Common myeloid progenitor, CD34-positive (primary cell): ENCODE measurements around the gene CAPN11. TPM values are rescaled to one million over a fixed set of nuclear protein-coding genes. Genes with fewer than 3 reads are reported as not detected.

Experiments
- CTCF ChIA-PET: fragments of 350-600 bp; sonication (Branson Sonifier 250); formaldehyde crosslinking; loops from one replicate; lab custom pipeline; 2021; ENCODE audit warnings: antibody characterized with exemption; lab: Charles Lee
- POLR2A ChIA-PET: fragments of 350-600 bp; sonication (Branson Sonifier 250); formaldehyde crosslinking; loops from one replicate; lab custom pipeline; 2021; ENCODE audit warnings: antibody characterized with exemption; lab: Charles Lee
- DNase-seq, 3 donors: peaks; one replicate each; pipeline versions ENCODE4 v3.0.0 to v3.0.0-alpha.2; 2013
- H3K27ac ChIP-seq, 2 experiments: 1 replicate in 1 of 2; 2 replicates in 1 of 2; pipeline ENCODE4 v1.7.0; 2013; ENCODE audit warnings: inconsistent platforms in 2 of 2, low read length in 2 of 2, mild to moderate bottlenecking in 2 of 2, low read depth in 1 of 2, moderate library complexity in 1 of 2; ENCODE audit not compliant: severe bottlenecking in 2 of 2, insufficient read depth in 1 of 2, poor library complexity in 1 of 2
- H3K27me3 ChIP-seq, 5 experiments: replicated peaks in 2 of 5; 1 replicate in 3 of 5; 2 replicates in 2 of 5; pipeline versions ENCODE4 v1.6.1 to v1.7.0; 2013; ENCODE audit warnings: low read length in 4 of 5, mild to moderate bottlenecking in 2 of 5, moderate library complexity in 2 of 5, inconsistent platforms in 1 of 5; ENCODE audit not compliant: insufficient read depth in 5 of 5, control insufficient read depth in 4 of 5
- H3K36me3 ChIP-seq, 4 experiments: 1 replicate in 2 of 4; 2 replicates in 2 of 4; pipeline versions ENCODE4 v1.6.1 to v1.7.0; 2013; ENCODE audit warnings: low read length in 3 of 4, control low read depth in 1 of 4, mild to moderate bottlenecking in 1 of 4; ENCODE audit not compliant: control insufficient read depth in 4 of 4, insufficient read depth in 4 of 4
- H3K4me1 ChIP-seq, 4 experiments: 1 replicate in 3 of 4; 2 replicates in 1 of 4; pipeline versions ENCODE4 v1.6.1 to v1.7.1; 2013; ENCODE audit warnings: low read length in 3 of 4, mild to moderate bottlenecking in 3 of 4, control low read depth in 1 of 4, inconsistent platforms in 1 of 4, moderate library complexity in 1 of 4; ENCODE audit not compliant: control insufficient read depth in 4 of 4, insufficient read depth in 4 of 4; ENCODE audit errors: control extremely low read depth in 1 of 4
- H3K4me3 ChIP-seq, 7 experiments: 1 replicate in 4 of 7; 2 replicates in 3 of 7; pipeline versions ENCODE4 v1.5.1 to v1.7.0; 2013; ENCODE audit warnings: mild to moderate bottlenecking in 7 of 7, low read length in 6 of 7, moderate library complexity in 6 of 7, inconsistent platforms in 2 of 7, low read depth in 2 of 7, control low read depth in 1 of 7; ENCODE audit not compliant: insufficient read depth in 4 of 7, control insufficient read depth in 1 of 7; ENCODE audit errors: extremely low read depth in 1 of 7
- H3K9me3 ChIP-seq, 5 experiments: 1 replicate in 4 of 5; 2 replicates in 1 of 5; pipeline versions ENCODE4 v1.6.1 to v1.7.1; 2013; ENCODE audit warnings: low read length in 4 of 5, mild to moderate bottlenecking in 2 of 5, inconsistent platforms in 1 of 5, low read depth in 1 of 5, moderate library complexity in 1 of 5; ENCODE audit not compliant: control insufficient read depth in 4 of 5, insufficient read depth in 2 of 5; ENCODE audit errors: control extremely low read depth in 1 of 5
- WGBS: methylation state at CpG from one replicate; pipeline ENCODE4 v1.1.5; 2013; ENCODE audit not compliant: insufficient coverage; 5-methylcytosine and 5-hydroxymethylcytosine counted together
- polyA plus RNA-seq: library from polyadenylated mRNA; unstranded; fragments of 120-200 nt; gene quantifications from one replicate; pipeline ENCODE4 v1.2.1, GENCODE V29; 2013

Gene CAPN11
- polyA plus RNA-seq, result 11.0 TPM

GRCh38 chr6:44158770-44159228 is at the start of gene CAPN11:
Gene CAPN11, plus strand, starts transcription at chr6:44158820. Its CDS starts 29 bp downstream, at chr6:44158849.
- no peaks in the 10 kb centered on the region for H3K36me3 ChIP-seq
- H3K4me3 ChIP-seq, result no peak within 1 kb of the TSS
- ChIA-PET POLR2A (no interaction called here), CTCF (interaction anchor here (0.9 to 1.8 kb wide), 4 partner anchors 13 to 93 kb away, joined by 3 to 4 read pairs (median 4); no protein-coding TSS in a partner anchor)
- no peaks in the 10 kb centered on the region for H3K9me3 ChIP-seq
- WGBS, result 83% methylated on average over 1 of the region's 5 CpGs
- H3K4me1 ChIP-seq, result peaks cover 0 to 12% (median 0%) of the 10 kb centered on the region in 4 experiments
- H3K27ac ChIP-seq, result no peak within 1 kb of the TSS
- no peaks in the 10 kb centered on the region for H3K27me3 ChIP-seq
- DNase-seq, result no peak

- Histone ChIP-seq H3K4me3 (no peak overlapping the region), H3K9me3 (no peaks in the 10 kb centered on the region), H3K27ac (no peak overlapping the region), H3K27me3 (no peaks in the 10 kb centered on the region), H3K4me1 (peaks cover 0 to 2% (median 0%) of the 10 kb centered on the region in 4 experiments), H3K36me3 (peaks cover 19 to 75% (median 49%) of the 10 kb centered on the region in 4 experiments)
- POLR2A ChIA-PET, result no interaction called here
- no peak for DNase-seq
- 96% methylated on average over 10 of the region's 10 CpGs for WGBS
- CTCF ChIA-PET, result interaction anchor here (0.8 to 12.6 kb wide), 2 partner anchors 11 to 60 kb away, joined by 3 to 128 read pairs; no protein-coding TSS in a partner anchor
Observed at GRCh38 chr6:44109212-44109611, 49.4 kb upstream of the CAPN11 start.

- Histone ChIP-seq H3K4me1 (peaks cover 0 to under 1% (median 0%) of the 10 kb centered on the region in 4 experiments), H3K36me3 (peaks cover 20 to 72% (median 47%) of the 10 kb centered on the region in 4 experiments), H3K4me3 (no peak overlapping the region), H3K27ac (no peak overlapping the region), H3K9me3 (no peaks in the 10 kb centered on the region), H3K27me3 (no peaks in the 10 kb centered on the region)
- WGBS, result 90% methylated on average over 6 of the region's 6 CpGs
- no peak for DNase-seq
- ChIA-PET CTCF (interaction anchor here (0.8 to 12.6 kb wide), 2 partner anchors 11 to 59 kb away, joined by 3 to 128 read pairs; no protein-coding TSS in a partner anchor), POLR2A (no interaction called here)
Observed at GRCh38 chr6:44110005-44110676, 48.5 kb upstream of the CAPN11 start.

GRCh38 chr6:44110966-44111365 is 47.7 kb upstream of the CAPN11 start:
- 94% methylated on average over 2 of the region's 3 CpGs for WGBS
- DNase-seq, result no peak
- no peaks in the 10 kb centered on the region for H3K9me3 ChIP-seq
- no peak overlapping the region for H3K27ac ChIP-seq
- no peaks in the 10 kb centered on the region for H3K27me3 ChIP-seq
- POLR2A ChIA-PET, result no interaction called here
- CTCF ChIA-PET, result interaction anchor here (0.9 to 12.6 kb wide), 5 partner anchors 12 to 351 kb away, joined by 3 to 128 read pairs (median 3); no protein-coding TSS in a partner anchor
- no peaks in the 10 kb centered on the region for H3K4me1 ChIP-seq
- H3K4me3 ChIP-seq, result no peak overlapping the region
- peaks cover 22 to 80% (median 51%) of the 10 kb centered on the region in 4 experiments for H3K36me3 ChIP-seq

GRCh38 chr6:44111434-44112417 is 46.9 kb upstream of the CAPN11 start:
- Histone ChIP-seq H3K36me3 (peaks cover 22 to 79% (median 49%) of the 10 kb centered on the region in 4 experiments), H3K4me3 (no peak overlapping the region), H3K27me3 (no peaks in the 10 kb centered on the region), H3K4me1 (no peaks in the 10 kb centered on the region), H3K27ac (no peak overlapping the region), H3K9me3 (no peaks in the 10 kb centered on the region)
- POLR2A ChIA-PET, result no interaction called here
- CTCF ChIA-PET, result interaction anchor here (0.9 to 12.6 kb wide), 6 partner anchors 13 to 351 kb away, joined by 3 to 128 read pairs (median 3); no protein-coding TSS in a partner anchor
- WGBS, result 100% methylated on average over 4 of the region's 6 CpGs
- DNase-seq, result no peak

GRCh38 chr6:44113414-44113813 is 45.2 kb upstream of the CAPN11 start:
- CTCF ChIA-PET, result interaction anchor here (0.6 to 12.6 kb wide), 4 partner anchors 9 to 38 kb away, joined by 3 to 128 read pairs (median 4); no protein-coding TSS in a partner anchor
- DNase-seq, result no peak
- Histone ChIP-seq H3K27me3 (no peaks in the 10 kb centered on the region), H3K27ac (no peak overlapping the region), H3K4me3 (no peak overlapping the region), H3K9me3 (no peaks in the 10 kb centered on the region), H3K4me1 (no peaks in the 10 kb centered on the region), H3K36me3 (peaks cover 22 to 71% (median 42%) of the 10 kb centered on the region in 4 experiments)
- 81% methylated on average over 3 of the region's 3 CpGs for WGBS
- POLR2A ChIA-PET, result no interaction called here
